ENCODE measurements around the gene HS6ST2.

The HS6ST2 gene

DNA sequence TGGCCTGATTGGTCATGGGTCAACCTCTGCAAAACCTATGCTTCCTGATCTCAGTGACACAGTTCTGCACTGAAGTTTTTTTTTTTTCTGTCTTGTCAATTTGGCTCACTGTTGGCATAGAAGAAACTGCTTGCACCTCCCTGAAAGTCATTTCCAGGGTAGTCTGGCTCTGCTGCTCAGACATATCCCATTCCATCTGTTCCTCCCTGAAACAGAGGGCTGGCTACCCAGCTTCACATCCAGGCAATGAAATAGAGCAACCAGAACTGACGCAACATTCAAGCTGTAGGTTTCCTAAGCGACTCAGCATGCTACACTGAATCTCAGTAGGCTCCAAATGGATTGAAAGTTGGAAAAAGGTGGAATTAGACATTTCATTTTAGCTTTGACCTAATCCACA is 292.8 kb downstream of the HS6ST2 start:
- Histone ChIP-seq H3K23ac (ENCODE audit: low read length) (no peak overlapping the region), H4K8ac (ENCODE audit: low read depth, low read length) (no peak overlapping the region), H3K79me2 (ENCODE audit: control insufficient read depth, insufficient read depth, low read length) (no peaks in the 10 kb centered on the region), H3K36me3 (ENCODE audit: control insufficient read depth, insufficient read depth, low read length) (no peaks in the 10 kb centered on the region), H3K4me3 (ENCODE audit: low read length) (no peak overlapping the region), H2BK120ac (ENCODE audit: low read depth, low read length) (no peak overlapping the region), H4K5ac (ENCODE audit: low read length) (no peak overlapping the region), H3K27me3 (ENCODE audit: insufficient read depth, low read length, poor library complexity) (no peaks in the 10 kb centered on the region), H3K79me1 (ENCODE audit: low read length) (no peaks in the 10 kb centered on the region), H2BK5ac (ENCODE audit: low read length) (no peak overlapping the region), H3K56ac (ENCODE audit: low read length) (no peak overlapping the region), H3K9ac (ENCODE audit: low read length) (no peak overlapping the region), H3K4me2 (ENCODE audit: low read length) (no peak overlapping the region), H3K18ac (ENCODE audit: low read length) (no peak overlapping the region), H3K4me1 (ENCODE audit: control insufficient read depth, low read depth, low read length) (no peaks in the 10 kb centered on the region), H3K27ac (ENCODE audit: low read depth, low read length) (no peak overlapping the region), H2AK5ac (ENCODE audit: low read length) (no peak overlapping the region), H2BK15ac (replicated peaks; ENCODE audit: low read depth) (no peak overlapping the region), H3K4ac (ENCODE audit: low read depth, low read length) (no peak overlapping the region)
- DNase-seq, result no peak
- WGBS (ENCODE audit: extremely low coverage, insufficient coverage, low lambda C conversion rate), result no CpG with 5 or more reads among the region's 2 CpGs

DNA sequence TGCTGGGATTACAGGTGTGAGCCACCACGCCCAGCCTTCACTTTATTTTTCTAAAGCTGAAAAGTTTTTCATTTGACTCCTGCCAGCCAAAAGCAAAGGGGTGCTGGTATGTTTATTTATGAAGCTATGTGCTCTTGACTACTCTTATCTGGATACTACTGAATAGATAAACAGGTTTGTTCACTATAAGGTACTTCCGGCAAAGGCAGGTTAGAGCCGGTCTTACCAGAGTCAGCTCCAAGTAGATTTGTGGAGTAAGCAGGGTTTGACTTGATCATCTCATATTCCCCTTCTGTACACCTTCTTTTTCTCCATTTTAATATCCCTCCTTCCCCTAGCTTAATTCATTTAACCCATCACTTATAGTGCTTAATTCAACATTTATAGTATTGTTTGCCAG is 294.2 kb downstream of the HS6ST2 start:
- Histone ChIP-seq H3K27ac (ENCODE audit: low read depth, low read length) (no peak overlapping the region), H3K23ac (ENCODE audit: low read length) (no peak overlapping the region), H3K79me2 (ENCODE audit: control insufficient read depth, insufficient read depth, low read length) (no peaks in the 10 kb centered on the region), H2AK5ac (ENCODE audit: low read length) (no peak overlapping the region), H3K4me3 (ENCODE audit: low read length) (no peak overlapping the region), H3K9ac (ENCODE audit: low read length) (no peak overlapping the region), H3K27me3 (ENCODE audit: insufficient read depth, low read length, poor library complexity) (no peaks in the 10 kb centered on the region), H3K4me1 (ENCODE audit: control insufficient read depth, low read depth, low read length) (no peaks in the 10 kb centered on the region), H2BK120ac (ENCODE audit: low read depth, low read length) (no peak overlapping the region), H3K18ac (ENCODE audit: low read length) (no peak overlapping the region), H3K4me2 (ENCODE audit: low read length) (no peak overlapping the region), H3K4ac (ENCODE audit: low read depth, low read length) (no peak overlapping the region), H2BK5ac (ENCODE audit: low read length) (no peak overlapping the region), H3K56ac (ENCODE audit: low read length) (no peak overlapping the region), H3K36me3 (ENCODE audit: control insufficient read depth, insufficient read depth, low read length) (no peaks in the 10 kb centered on the region), H2BK15ac (replicated peaks; ENCODE audit: low read depth) (no peak overlapping the region), H4K5ac (ENCODE audit: low read length) (no peak overlapping the region), H3K79me1 (ENCODE audit: low read length) (no peaks in the 10 kb centered on the region), H4K8ac (ENCODE audit: low read depth, low read length) (no peak overlapping the region)
- DNase-seq, result no peak
- no CpG with 5 or more reads among the region's 3 CpGs for WGBS (ENCODE audit: extremely low coverage, insufficient coverage, low lambda C conversion rate)

DNA sequence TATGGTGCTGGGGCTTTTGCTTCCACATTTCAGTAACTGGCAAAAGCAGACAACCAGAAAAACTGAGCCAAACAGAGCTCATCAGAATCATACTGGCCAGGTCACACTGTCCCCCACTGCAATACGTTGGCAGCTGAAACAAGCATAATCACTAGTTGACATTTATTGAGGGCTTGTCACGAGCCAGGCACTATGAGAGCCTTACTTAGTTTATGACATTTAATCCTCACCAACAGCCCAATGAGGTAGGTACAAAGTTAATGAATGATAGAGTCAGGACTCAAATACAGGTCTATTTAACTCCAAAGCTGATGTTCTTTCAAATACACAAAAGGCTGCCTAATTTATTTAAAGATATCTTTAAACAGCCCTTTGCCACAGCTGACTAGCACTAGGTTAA is 295.6 kb downstream of the HS6ST2 start:
- Histone ChIP-seq H3K4me1 (ENCODE audit: control insufficient read depth, low read depth, low read length) (no peaks in the 10 kb centered on the region), H3K4me3 (ENCODE audit: low read length) (no peak overlapping the region), H3K79me1 (ENCODE audit: low read length) (no peaks in the 10 kb centered on the region), H4K8ac (ENCODE audit: low read depth, low read length) (no peak overlapping the region), H2BK5ac (ENCODE audit: low read length) (no peak overlapping the region), H4K5ac (ENCODE audit: low read length) (no peak overlapping the region), H3K4me2 (ENCODE audit: low read length) (no peak overlapping the region), H3K4ac (ENCODE audit: low read depth, low read length) (no peak overlapping the region), H3K27ac (ENCODE audit: low read depth, low read length) (no peak overlapping the region), H2AK5ac (ENCODE audit: low read length) (no peak overlapping the region), H3K23ac (ENCODE audit: low read length) (no peak overlapping the region), H3K27me3 (ENCODE audit: insufficient read depth, low read length, poor library complexity) (no peaks in the 10 kb centered on the region), H3K9ac (ENCODE audit: low read length) (no peak overlapping the region), H3K18ac (ENCODE audit: low read length) (no peak overlapping the region), H3K36me3 (ENCODE audit: control insufficient read depth, insufficient read depth, low read length) (no peaks in the 10 kb centered on the region), H3K79me2 (ENCODE audit: control insufficient read depth, insufficient read depth, low read length) (no peaks in the 10 kb centered on the region), H3K56ac (ENCODE audit: low read length) (no peak overlapping the region), H2BK120ac (ENCODE audit: low read depth, low read length) (no peak overlapping the region), H2BK15ac (replicated peaks; ENCODE audit: low read depth) (no peak overlapping the region)
- WGBS (ENCODE audit: extremely low coverage, insufficient coverage, low lambda C conversion rate), result no CpG with 5 or more reads among the region's 2 CpGs
- DNase-seq, result no peak

DNA sequence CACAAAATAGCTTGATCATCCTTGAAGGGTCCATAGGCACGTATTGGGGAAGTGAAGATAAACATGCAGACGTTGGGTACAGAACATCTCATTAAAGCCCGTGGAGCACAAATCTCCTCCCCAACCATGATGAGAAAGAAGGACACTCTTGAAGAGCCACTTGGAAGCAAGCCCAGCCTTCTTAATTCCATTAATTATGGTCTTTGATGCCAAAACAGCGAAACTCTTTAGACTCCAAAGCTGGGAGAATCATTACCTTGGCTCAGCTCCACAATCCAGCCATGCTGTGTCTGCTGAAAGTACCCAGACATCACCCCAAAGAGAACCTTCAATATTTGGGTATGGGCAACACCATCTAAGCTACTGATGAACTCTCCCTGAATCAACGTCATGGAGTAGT is 300.6 kb downstream of the HS6ST2 start:
- Histone ChIP-seq H4K8ac (ENCODE audit: low read depth, low read length) (no peak overlapping the region), H2BK120ac (ENCODE audit: low read depth, low read length) (no peak overlapping the region), H3K27ac (ENCODE audit: low read depth, low read length) (no peak overlapping the region), H3K9ac (ENCODE audit: low read length) (no peak overlapping the region), H3K23ac (ENCODE audit: low read length) (no peak overlapping the region), H2BK5ac (ENCODE audit: low read length) (no peak overlapping the region), H3K27me3 (ENCODE audit: insufficient read depth, low read length, poor library complexity) (no peaks in the 10 kb centered on the region), H3K79me2 (ENCODE audit: control insufficient read depth, insufficient read depth, low read length) (no peaks in the 10 kb centered on the region), H3K18ac (ENCODE audit: low read length) (no peak overlapping the region), H3K4me3 (ENCODE audit: low read length) (no peak overlapping the region), H3K79me1 (ENCODE audit: low read length) (no peaks in the 10 kb centered on the region), H3K36me3 (ENCODE audit: control insufficient read depth, insufficient read depth, low read length) (no peaks in the 10 kb centered on the region), H3K4me1 (ENCODE audit: control insufficient read depth, low read depth, low read length) (no peaks in the 10 kb centered on the region), H3K4ac (ENCODE audit: low read depth, low read length) (no peak overlapping the region), H3K4me2 (ENCODE audit: low read length) (no peak overlapping the region), H2AK5ac (ENCODE audit: low read length) (no peak overlapping the region), H3K56ac (ENCODE audit: low read length) (no peak overlapping the region), H2BK15ac (replicated peaks; ENCODE audit: low read depth) (no peak overlapping the region), H4K5ac (ENCODE audit: low read length) (no peak overlapping the region)
- no CpG with 5 or more reads among the region's 5 CpGs for WGBS (ENCODE audit: extremely low coverage, insufficient coverage, low lambda C conversion rate)
- DNase-seq, result no peak

DNA sequence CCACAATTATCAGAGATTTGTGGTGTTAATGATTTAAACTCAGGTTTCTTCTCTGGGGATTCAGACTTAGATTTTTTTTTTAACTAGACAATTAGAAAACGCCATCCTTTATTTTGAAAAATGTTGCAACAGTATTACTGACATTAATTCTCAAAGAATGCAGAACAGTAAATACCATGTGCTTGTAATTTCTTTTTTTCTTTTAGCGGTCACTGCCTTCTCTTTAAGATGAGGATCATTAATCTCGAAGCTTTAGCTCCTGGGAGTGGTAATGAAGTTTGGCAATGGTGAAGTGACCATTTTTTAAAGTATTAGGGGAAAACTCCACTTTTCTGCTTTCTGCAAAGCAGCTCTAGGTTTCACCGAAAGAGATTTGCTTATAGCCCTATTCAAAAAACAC is 305.6 kb downstream of the HS6ST2 start:
- no peak overlapping the region for H3K4me2 ChIP-seq (ENCODE audit: low read length)
- no peak overlapping the region for H2BK5ac ChIP-seq (ENCODE audit: low read length)

DNA sequence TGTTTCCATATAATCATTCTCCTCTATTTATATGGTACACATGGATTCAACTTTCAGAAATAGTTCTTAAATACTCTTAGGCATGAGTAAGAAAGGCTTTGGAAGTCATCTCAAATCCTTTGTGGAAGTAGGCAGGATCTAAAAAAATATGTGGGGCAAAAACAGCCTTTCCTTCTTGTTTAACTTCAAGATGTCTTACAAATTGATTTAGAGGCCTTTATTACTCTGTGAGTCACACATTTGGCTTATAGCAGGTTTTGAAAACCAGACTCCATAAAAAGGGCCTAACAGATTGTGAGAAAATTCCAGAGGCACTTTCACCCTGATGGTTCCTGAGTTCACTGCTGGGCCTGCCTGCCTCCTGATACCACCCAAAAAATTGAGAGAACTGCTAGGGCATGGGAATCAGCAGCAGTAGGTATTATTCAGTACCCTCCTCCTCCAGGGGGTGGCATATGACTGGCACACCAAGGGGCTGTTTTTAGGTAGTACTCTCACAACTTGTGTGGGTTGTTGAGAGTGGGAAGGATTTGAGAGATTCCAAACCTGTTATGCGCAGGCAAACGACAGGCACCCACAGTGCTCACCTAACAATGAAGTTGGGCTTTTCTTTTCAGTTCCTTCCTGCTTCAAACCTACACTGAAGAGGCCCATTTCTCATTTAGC is 306.9 kb downstream of the HS6ST2 start:
- H3K36me3 ChIP-seq (ENCODE audit: control insufficient read depth, insufficient read depth, low read length), result no peaks in the 10 kb centered on the region
- H4K5ac ChIP-seq (ENCODE audit: low read length), result no peak overlapping the region
- H3K79me2 ChIP-seq (ENCODE audit: control insufficient read depth, insufficient read depth, low read length), result no peaks in the 10 kb centered on the region
- peaks cover 3% of the 10 kb centered on the region for H3K4me1 ChIP-seq (ENCODE audit: control insufficient read depth, low read depth, low read length)
- no CpG with 5 or more reads among the region's 2 CpGs for WGBS (ENCODE audit: extremely low coverage, insufficient coverage, low lambda C conversion rate)
- H3K9ac ChIP-seq (ENCODE audit: low read length), result no peak overlapping the region
- no peak overlapping the region for H3K18ac ChIP-seq (ENCODE audit: low read length)
- no peak overlapping the region for H2AK5ac ChIP-seq (ENCODE audit: low read length)
- H4K8ac ChIP-seq (ENCODE audit: low read depth, low read length), result no peak overlapping the region
- no peak overlapping the region for H3K23ac ChIP-seq (ENCODE audit: low read length)
- no peaks in the 10 kb centered on the region for H3K27me3 ChIP-seq (ENCODE audit: insufficient read depth, low read length, poor library complexity)
- no peak overlapping the region for H2BK15ac ChIP-seq (replicated peaks; ENCODE audit: low read depth)
- no peak overlapping the region for H3K27ac ChIP-seq (ENCODE audit: low read depth, low read length)
- no peak overlapping the region for H3K4ac ChIP-seq (ENCODE audit: low read depth, low read length)
- H3K56ac ChIP-seq (ENCODE audit: low read length), result peak overlapping the region; percentile 10
- DNase-seq, result peak; percentile 25
- no peak overlapping the region for H3K4me3 ChIP-seq (ENCODE audit: low read length)
- no peak overlapping the region for H2BK120ac ChIP-seq (ENCODE audit: low read depth, low read length)
- no peak overlapping the region for H2BK5ac ChIP-seq (ENCODE audit: low read length)
- H3K4me2 ChIP-seq (ENCODE audit: low read length), result no peak overlapping the region
- no peaks in the 10 kb centered on the region for H3K79me1 ChIP-seq (ENCODE audit: low read length)

More for the DNA sequence above, 305.6 kb downstream of the HS6ST2 start:
- no peak overlapping the region for H3K23ac ChIP-seq (ENCODE audit: low read length)
- H2BK120ac ChIP-seq (ENCODE audit: low read depth, low read length), result no peak overlapping the region
- no peaks in the 10 kb centered on the region for H3K36me3 ChIP-seq (ENCODE audit: control insufficient read depth, insufficient read depth, low read length)
- no peak overlapping the region for H3K56ac ChIP-seq (ENCODE audit: low read length)
- no peak overlapping the region for H3K4me3 ChIP-seq (ENCODE audit: low read length)
- H3K27me3 ChIP-seq (ENCODE audit: insufficient read depth, low read length, poor library complexity), result no peaks in the 10 kb centered on the region
- no peak overlapping the region for H4K8ac ChIP-seq (ENCODE audit: low read depth, low read length)
- no peak overlapping the region for H3K4ac ChIP-seq (ENCODE audit: low read depth, low read length)
- H3K27ac ChIP-seq (ENCODE audit: low read depth, low read length), result no peak overlapping the region
- H2BK15ac ChIP-seq (replicated peaks; ENCODE audit: low read depth), result no peak overlapping the region
- H2AK5ac ChIP-seq (ENCODE audit: low read length), result no peak overlapping the region
- WGBS (ENCODE audit: extremely low coverage, insufficient coverage, low lambda C conversion rate), result no CpG with 5 or more reads among the region's 4 CpGs
- H3K9ac ChIP-seq (ENCODE audit: low read length), result no peak overlapping the region
- no peak for DNase-seq
- H3K4me1 ChIP-seq (ENCODE audit: control insufficient read depth, low read depth, low read length), result peaks cover 3% of the 10 kb centered on the region
- no peak overlapping the region for H4K5ac ChIP-seq (ENCODE audit: low read length)
- H3K79me1 ChIP-seq (ENCODE audit: low read length), result no peaks in the 10 kb centered on the region
- no peak overlapping the region for H3K18ac ChIP-seq (ENCODE audit: low read length)
- H3K79me2 ChIP-seq (ENCODE audit: control insufficient read depth, insufficient read depth, low read length), result no peaks in the 10 kb centered on the region
